ENCODE measurements around the gene AKT1S1. TPM values are rescaled to one million over a fixed set of nuclear protein-coding genes. Genes with fewer than 3 reads are reported as not detected.
A peak's percentile ranks its signal among the peaks of the same experiment; 100 is the strongest.

AKT1S1 gene
- total RNA-seq, 1 experiment from 2014 or later, result 42.3 TPM

DNA sequence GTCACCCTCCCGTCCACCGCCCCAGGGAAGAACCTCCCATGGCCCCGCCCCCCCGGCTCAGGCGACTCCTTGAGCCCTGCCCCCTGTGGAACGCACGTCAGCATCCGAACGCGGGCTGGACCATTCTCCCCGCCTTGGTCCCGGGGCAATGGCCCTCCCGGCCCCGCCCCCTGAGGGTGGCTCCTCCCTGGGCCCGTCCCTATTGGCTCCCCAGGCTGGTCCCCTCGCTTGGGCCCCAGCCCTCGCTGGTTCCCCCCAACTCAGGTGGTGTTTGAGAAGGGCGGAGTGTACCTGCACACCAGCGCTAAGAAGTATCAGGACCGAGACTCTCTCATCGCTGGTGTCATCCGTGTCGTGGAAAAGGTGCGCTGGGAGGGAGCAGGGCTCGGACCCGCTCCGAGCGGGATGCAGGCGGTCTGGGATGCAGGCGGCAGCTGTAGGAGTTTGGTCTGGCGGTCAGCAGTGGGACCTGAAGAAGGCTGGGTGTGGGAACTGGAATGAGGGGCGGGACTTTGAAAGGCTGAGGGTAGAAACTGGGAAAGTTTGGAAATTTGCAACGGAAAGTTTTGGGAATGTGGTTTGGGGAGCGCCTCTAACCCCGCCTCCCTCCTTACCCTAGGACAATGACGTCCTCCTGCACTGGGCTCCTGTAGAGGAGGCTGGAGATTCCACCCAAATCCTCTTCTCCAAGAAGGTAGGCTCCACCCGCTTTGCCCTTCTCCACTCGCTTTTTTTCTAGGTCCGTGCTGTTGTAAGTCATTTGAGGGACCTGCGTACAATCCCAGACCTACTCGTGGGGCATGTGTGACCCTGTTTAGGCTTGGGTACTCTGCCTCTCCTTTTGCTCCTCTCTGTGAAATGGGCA, 956 bp upstream of the AKT1S1 start:
- Histone ChIP-seq H3K4me3 (ENCODE audit: low read length) (peak overlapping the region; percentile 93), H3K4me1 (ENCODE audit: insufficient read depth, low read length) (peaks cover 26% of the 10 kb centered on the region), H3K9me3 (ENCODE audit: low read length) (no peaks in the 10 kb centered on the region), H3K79me2 (ENCODE audit: low read length) (peaks cover 41% of the 10 kb centered on the region), H2AFZ (ENCODE audit: low read length) (peak overlapping the region; percentile 93), H3K9me2 (replicated peaks; ENCODE audit: low read length) (no peaks in the 10 kb centered on the region), H3K9ac (ENCODE audit: low read length) (peak overlapping the region; percentile 98), H3K4me2 (ENCODE audit: low read length) (peak overlapping the region; percentile 98), H3K27me3 (ENCODE audit: low read length) (no peaks in the 10 kb centered on the region), H3K36me3 (ENCODE audit: low read depth, low read length) (peaks cover 18% of the 10 kb centered on the region), H3K27ac (ENCODE audit: low read length) (peak overlapping the region; percentile 91), H3F3A (ENCODE audit: low read length, unreplicated experiment) (no peaks in the 10 kb centered on the region), H4K20me1 (ENCODE audit: low read length) (no peaks in the 10 kb centered on the region)
- no TSS peak for BruUV-seq (replicated peaks)
- ChIA-PET POLR2A (ENCODE audit: unreplicated experiment) (no interaction called here), CTCF (no interaction called here)
- DNase-seq, result peak; percentile 99
- TF ChIP-seq, protein P1, sequence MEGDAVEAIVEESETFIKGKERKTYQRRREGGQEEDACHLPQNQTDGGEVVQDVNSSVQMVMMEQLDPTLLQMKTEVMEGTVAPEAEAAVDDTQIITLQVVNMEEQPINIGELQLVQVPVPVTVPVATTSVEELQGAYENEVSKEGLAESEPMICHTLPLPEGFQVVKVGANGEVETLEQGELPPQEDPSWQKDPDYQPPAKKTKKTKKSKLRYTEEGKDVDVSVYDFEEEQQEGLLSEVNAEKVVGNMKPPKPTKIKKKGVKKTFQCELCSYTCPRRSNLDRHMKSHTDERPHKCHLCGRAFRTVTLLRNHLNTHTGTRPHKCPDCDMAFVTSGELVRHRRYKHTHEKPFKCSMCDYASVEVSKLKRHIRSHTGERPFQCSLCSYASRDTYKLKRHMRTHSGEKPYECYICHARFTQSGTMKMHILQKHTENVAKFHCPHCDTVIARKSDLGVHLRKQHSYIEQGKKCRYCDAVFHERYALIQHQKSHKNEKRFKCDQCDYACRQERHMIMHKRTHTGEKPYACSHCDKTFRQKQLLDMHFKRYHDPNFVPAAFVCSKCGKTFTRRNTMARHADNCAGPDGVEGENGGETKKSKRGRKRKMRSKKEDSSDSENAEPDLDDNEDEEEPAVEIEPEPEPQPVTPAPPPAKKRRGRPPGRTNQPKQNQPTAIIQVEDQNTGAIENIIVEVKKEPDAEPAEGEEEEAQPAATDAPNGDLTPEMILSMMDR (conservative IDR thresholded peaks at IDR 0.05; ENCODE audit: low read depth, low read length), result no peak
- TF ChIP-seq EZH2phosphoT487 (IDR thresholded peaks at IDR 0.05; ENCODE audit: borderline replicate concordance, low read length), result no peak
- intact Hi-C loops (cut with micrococcal nuclease), result loop anchor here (1.0 to 5.0 kb wide), 4 partner anchors 9 to 201 kb away; partner anchors contain the start of genes ATF5, NUP62 and PRMT1
- ATAC-seq, result peak; percentile 82

DNA sequence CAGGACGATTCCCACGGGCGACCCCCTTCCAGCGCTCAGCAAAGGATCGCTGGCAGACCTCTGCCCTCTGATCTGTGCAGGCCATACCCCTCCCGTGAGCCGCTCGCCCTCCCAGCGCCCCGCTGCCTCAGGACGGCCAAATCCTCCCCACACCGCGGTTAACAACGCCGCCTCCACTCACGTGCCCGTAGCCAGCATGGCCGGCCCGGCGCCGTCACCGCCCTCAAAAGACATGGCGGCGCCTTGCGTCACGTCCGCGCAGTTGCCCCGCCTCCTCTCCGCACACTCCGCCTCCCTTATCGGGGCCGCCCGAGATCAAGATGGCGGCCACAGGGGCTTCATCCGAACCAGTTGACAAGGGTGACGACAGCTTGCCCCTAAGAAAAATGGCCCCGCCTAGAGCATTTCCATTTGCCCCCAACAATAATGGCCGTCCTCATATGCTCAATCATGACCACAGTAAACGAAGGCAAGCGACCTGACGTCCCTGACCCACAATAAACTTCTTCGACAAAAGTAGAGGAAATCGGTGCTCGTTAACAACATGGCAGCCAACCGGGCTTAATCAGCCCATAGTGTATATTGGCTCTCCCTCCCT, 634 bp downstream of the AKT1S1 start:
- H4K20me1 ChIP-seq (ENCODE audit: low read length), result no peaks in the 10 kb centered on the region
- ATAC-seq (peak; percentile 56), DNase-seq (peak; percentile 99)
- BruUV-seq (replicated peaks), result no TSS peak
- peaks cover 10% of the 10 kb centered on the region; the same call in 1 of the 2 replicates for H3K36me3 ChIP-seq (ENCODE audit: low read depth, low read length)
- no peaks in the 10 kb centered on the region for H3K9me3 ChIP-seq (ENCODE audit: low read length)
- H3K4me1 ChIP-seq (ENCODE audit: insufficient read depth, low read length), result peaks cover 26% of the 10 kb centered on the region
- H3K79me2 ChIP-seq (ENCODE audit: low read length), result peaks cover 41% of the 10 kb centered on the region
- H3K9ac ChIP-seq (ENCODE audit: low read length), result peak overlapping the region; percentile 98
- peak overlapping the region; percentile 80 for H2AFZ ChIP-seq (ENCODE audit: low read length)
- CTCF ChIA-PET, result interaction anchor here (0.9 kb wide), 1 partner anchor 11 kb away, joined by 3 read pairs; no protein-coding TSS in a partner anchor
- intact Hi-C loops (cut with micrococcal nuclease), result loop anchor here (1.0 to 5.0 kb wide), 3 partner anchors 7 to 199 kb away; partner anchors contain the start of gene PRMT1
- TF ChIP-seq EZH2 (IDR thresholded peaks at IDR 0.05; ENCODE audit: low read length, unreplicated experiment) (no peak), EZH2phosphoT487 (IDR thresholded peaks at IDR 0.05; ENCODE audit: borderline replicate concordance, low read length) (no peak)
- TF ChIP-seq, protein P1 (conservative IDR thresholded peaks at IDR 0.05; ENCODE audit: low read depth, low read length), result no peak
- no peaks in the 10 kb centered on the region for H3K9me2 ChIP-seq (replicated peaks; ENCODE audit: low read length)
- H3K27ac ChIP-seq (ENCODE audit: low read length), result peak overlapping the region; percentile 91
- H3F3A ChIP-seq (ENCODE audit: low read length, unreplicated experiment), result no peaks in the 10 kb centered on the region
- H3K4me3 ChIP-seq (ENCODE audit: low read length), result peak overlapping the region; percentile 93
- POLR2A ChIA-PET (ENCODE audit: unreplicated experiment), result interaction anchor here (0.6 kb wide), 1 partner anchor 36 kb away, joined by 31 read pairs; no protein-coding TSS in a partner anchor
- no peaks in the 10 kb centered on the region for H3K27me3 ChIP-seq (ENCODE audit: low read length)
- peak overlapping the region; percentile 98 for H3K4me2 ChIP-seq (ENCODE audit: low read length)

Measured in PC-3 (cell line).